ENCODE measurements around the gene LDB2.

The LDB2 gene

GRCh38 chr4:16843831-16844508 lies 54.5 kb downstream of the LDB2 start:
- no peak for DNase-seq

- DNase-seq: no peak
Measured at GRCh38 chr4:16838226-16838875, 60.1 kb downstream of the LDB2 start.

GRCh38 chr4:16837475-16837874 lies 61.0 kb downstream of the LDB2 start:
- DNase-seq: no peak

GRCh38 chr4:16836324-16836723 lies 62.1 kb downstream of the LDB2 start:
- no peak for DNase-seq

GRCh38 chr4:16835597-16836247 lies 62.7 kb downstream of the LDB2 start:
- DNase-seq: no peak

GRCh38 chr4:16834814-16835213 lies 63.6 kb downstream of the LDB2 start:
- no peak for DNase-seq

GRCh38 chr4:16833722-16834121 lies 64.7 kb downstream of the LDB2 start:
- DNase-seq: no peak

GRCh38 chr4:16830081-16830480 lies 68.4 kb downstream of the LDB2 start:
- no peak for DNase-seq

- DNase-seq: no peak
Measured at GRCh38 chr4:16827794-16828724, 70.4 kb downstream of the LDB2 start.

GRCh38 chr4:16827045-16827444 lies 71.4 kb downstream of the LDB2 start:
- no peak for DNase-seq

- DNase-seq: no peak
Measured at GRCh38 chr4:16826406-16826910, 72.0 kb downstream of the LDB2 start.

GRCh38 chr4:16824278-16824806 lies 74.1 kb downstream of the LDB2 start:
- no peak for DNase-seq

GRCh38 chr4:16820329-16820728 lies 78.1 kb downstream of the LDB2 start:
- no peak for DNase-seq

- no peak for DNase-seq
Measured at GRCh38 chr4:16819652-16820051, 78.8 kb downstream of the LDB2 start.

GRCh38 chr4:16818005-16818404 lies 80.4 kb downstream of the LDB2 start:
- no peak for DNase-seq

GRCh38 chr4:16817286-16817685 lies 81.2 kb downstream of the LDB2 start:
- DNase-seq: no peak

- DNase-seq: no peak
Measured at GRCh38 chr4:16814361-16814760, 84.1 kb downstream of the LDB2 start.

GRCh38 chr4:16812041-16812440 lies 86.4 kb downstream of the LDB2 start:
- DNase-seq: no peak

- DNase-seq: no peak
Measured at GRCh38 chr4:16809943-16810342, 88.5 kb downstream of the LDB2 start.

- no peak for DNase-seq
Measured at GRCh38 chr4:16809064-16809463, 89.4 kb downstream of the LDB2 start.

GRCh38 chr4:16807355-16807754 lies 91.1 kb downstream of the LDB2 start:
- no peak for DNase-seq

GRCh38 chr4:16804581-16804980 lies 93.9 kb downstream of the LDB2 start:
- DNase-seq: no peak

- no peak for DNase-seq
Measured at GRCh38 chr4:16802044-16802443, 96.4 kb downstream of the LDB2 start.
